HepG2 (cell line): ENCODE data around the gene MRPS10. TPM values are rescaled to one million over a fixed set of nuclear protein-coding genes. Genes with fewer than 3 reads are reported as not detected.
A peak's percentile ranks its signal among the peaks of the same experiment; 100 is the strongest.

Experiments
- BRD4 ChIP-seq: sonication (generic); formaldehyde crosslinking; IDR thresholded peaks from 2 replicates; pipeline ENCODE4 v1.4.0; 2020; ENCODE audit warnings: missing genetic modification reagents
- CBX5 ChIP-seq: sonication (generic); formaldehyde crosslinking; IDR thresholded peaks from 2 replicates; pipeline ENCODE4 v1.4.0; 2020; ENCODE audit warnings: missing genetic modification reagents, borderline replicate concordance
- CEBPB ChIP-seq: IDR thresholded peaks from 2 replicates; pipeline ENCODE4 v1.6.1; 2011; ENCODE audit warnings: low read depth, low read length, improper control_type of control experiment, borderline replicate concordance
- CENPBD1 ChIP-seq: sonication (generic); formaldehyde crosslinking; IDR thresholded peaks from 2 replicates; pipeline ENCODE4 v1.8.0; 2022; ENCODE audit warnings: missing genetic modification reagents, low read depth, mild to moderate bottlenecking, borderline replicate concordance
- FLYWCH1 ChIP-seq: sonication (generic); formaldehyde crosslinking; IDR thresholded peaks from 2 replicates; pipeline ENCODE4 v1.8.1; 2023; ENCODE audit warnings: mild to moderate bottlenecking, missing genetic modification reagents
- FOXA1 ChIP-seq, 2 experiments: fragments of 450-650 bp in 1 of 2; sonication (generic) in 1 of 2; formaldehyde crosslinking in 1 of 2; IDR thresholded peaks; 2 replicates each; pipeline versions ENCODE4 v1.4.0 to v1.6.1; 2016 to 2020; ENCODE audit warnings: missing genetic modification reagents in 1 of 2
- MAFG ChIP-seq: sonication (generic); formaldehyde crosslinking; IDR thresholded peaks from 2 replicates; pipeline ENCODE4 v1.5.1; 2020; ENCODE audit warnings: mild to moderate bottlenecking, missing genetic modification reagents
- MED13 ChIP-seq: sonication (generic); formaldehyde crosslinking; IDR thresholded peaks from 2 replicates; pipeline ENCODE4 v1.5.0; 2020; ENCODE audit warnings: missing genetic modification reagents
- MTF1 ChIP-seq: sonication (generic); formaldehyde crosslinking; IDR thresholded peaks from 2 replicates; pipeline ENCODE4 v1.5.0; 2020; ENCODE audit warnings: missing genetic modification reagents
- MXI1 ChIP-seq: IDR thresholded peaks from 3 replicates; pipeline ENCODE4 v1.6.1; 2012; ENCODE audit warnings: low read depth, low read length, inconsistent platforms, borderline replicate concordance
- PBX2 ChIP-seq: IDR thresholded peaks from 2 replicates; pipeline ENCODE4 v1.6.1; 2016; ENCODE audit warnings: control low read depth
- RARA ChIP-seq: IDR thresholded peaks from 2 replicates; pipeline ENCODE4 v1.6.1; 2016; ENCODE audit warnings: missing genetic modification reagents, missing compliant biosample characterization
- RERE ChIP-seq: IDR thresholded peaks from 2 replicates; pipeline ENCODE4 v1.6.1; 2016; ENCODE audit warnings: low read depth, missing genetic modification reagents, missing compliant biosample characterization
- SP1 ChIP-seq, 2 experiments: fragments of 450-650 bp in 1 of 2; sonication (generic) in 1 of 2; formaldehyde crosslinking in 1 of 2; IDR thresholded peaks; 2 replicates each; pipeline versions ENCODE4 v1.4.0 to v1.6.1; 2016 to 2020; ENCODE audit warnings: missing genetic modification reagents in 1 of 2
- UBTF ChIP-seq: sonication (generic); formaldehyde crosslinking; IDR thresholded peaks from 2 replicates; pipeline ENCODE4 v1.4.0; 2020; ENCODE audit warnings: mild to moderate bottlenecking, missing genetic modification reagents
- ZNF362 ChIP-seq: sonication (generic); formaldehyde crosslinking; IDR thresholded peaks from 2 replicates; pipeline ENCODE4 v1.4.0; 2020; ENCODE audit warnings: missing genetic modification reagents, mild to moderate bottlenecking, borderline replicate concordance
- ZNF878 ChIP-seq: sonication (generic); formaldehyde crosslinking; IDR thresholded peaks from 2 replicates; pipeline ENCODE4 v1.8.1; 2023; ENCODE audit warnings: mild to moderate bottlenecking, missing genetic modification reagents, moderate library complexity
- polyA plus RNA-seq, 8 experiments: library from polyadenylated mRNA; depleted of rRNA in 3 of 8; stranded (reverse) in 7 of 8; unstranded in 1 of 8; fragments of >200 nt; fragmentation: Illumina TruSeq in 4 of 8; extraction: Trizol in 4 of 8; gene quantifications; 2 replicates each; pipeline versions ENCODE4 v1.2.1 to v1.2.3, GENCODE V29; 2011 to 2016; ENCODE audit warnings: low read depth in 4 of 8, missing spikeins in 1 of 8, mixed read lengths in 1 of 8; ENCODE audit not compliant: insufficient read depth in 1 of 8
- total RNA-seq, 5 experiments: library from RNA; depleted of rRNA; stranded (reverse); fragments of >200 nt; fragmentation: Illumina TruSeq; extraction: Trizol; gene quantifications; 2 replicates each; pipeline ENCODE4 v1.2.3, GENCODE V29; 2016; ENCODE audit warnings: low read depth in 1 of 5

MRPS10 gene
- total and polyA plus RNA-seq, 2 of the 13 experiments (the other 11 are each of a cell fraction or from before 2014, with no cell fraction given) = 31.7 to 54.6 TPM

- TF ChIP-seq PBX2 = no peak
- TF ChIP-seq CEBPB = peak; percentile 1; the same call in 1 of the 2 replicates
- TF ChIP-seq CBX5 (CRISPR knock-in tag) = peak; percentile 57; the same call in 1 of the 2 replicates
- TF ChIP-seq UBTF = no peak
- no peak for TF ChIP-seq FLYWCH1 (CRISPR knock-in tag)
- peak; percentile 52; the same call in 1 of the 3 replicates for TF ChIP-seq MXI1
- TF ChIP-seq ZNF878 (CRISPR knock-in tag) = no peak
- TF ChIP-seq SP1 (IDR thresholded peaks at IDR 0.05) = no peak
- TF ChIP-seq SP1 (CRISPR knock-in tag; IDR thresholded peaks at IDR 0.05) = no peak
- TF ChIP-seq MAFG (CRISPR knock-in tag) = no peak
- no peak for TF ChIP-seq CENPBD1 (CRISPR knock-in tag)
- TF ChIP-seq RERE (CRISPR knock-in tag) = no peak
- TF ChIP-seq FOXA1 (IDR thresholded peaks at IDR 0.05) = 0 out of 2 replicates have a peak, but pooled peaks have one; percentile 46
- TF ChIP-seq FOXA1 (CRISPR knock-in tag; IDR thresholded peaks at IDR 0.05) = peak; percentile 84
- TF ChIP-seq MED13 (CRISPR knock-in tag) = no peak
- no peak for TF ChIP-seq BRD4
- no peak for TF ChIP-seq ZNF362 (CRISPR knock-in tag)
- peak; percentile 87 for TF ChIP-seq RARA (CRISPR knock-in tag)
- no peak for TF ChIP-seq MTF1 (CRISPR knock-in tag)
Observed at GRCh38 chr6:42197555-42198362, 19.9 kb downstream of the MRPS10 start (continued).
